Duodenal mucosa (tissue), 2 donors: ENCODE measurements around the gene TMPRSS6.

ENCODE experiments used
- H3K27ac ChIP-seq: one replicate; pipeline ENCODE4 v1.7.0; 2013; ENCODE audit warnings: low read depth, low read length
- H3K27me3 ChIP-seq, 2 donors: one replicate each; pipeline ENCODE4 v1.7.0; 2013; ENCODE audit warnings: low read length in 2 of 2, control low read depth in 1 of 2; ENCODE audit not compliant: insufficient read depth in 2 of 2, control insufficient read depth in 1 of 2
- H3K36me3 ChIP-seq, 2 donors: one replicate each; pipeline ENCODE4 v1.7.0; 2013; ENCODE audit warnings: low read length in 2 of 2, control low read depth in 1 of 2; ENCODE audit not compliant: insufficient read depth in 2 of 2, control insufficient read depth in 1 of 2
- H3K4me1 ChIP-seq, 2 donors: one replicate each; pipeline ENCODE4 v1.7.0; 2013; ENCODE audit warnings: low read length in 2 of 2, control low read depth in 1 of 2; ENCODE audit not compliant: insufficient read depth in 2 of 2, control insufficient read depth in 1 of 2
- H3K4me3 ChIP-seq, 2 donors: one replicate each; pipeline ENCODE4 v1.7.0; 2013; ENCODE audit warnings: low read length in 2 of 2, low read depth in 1 of 2
- H3K9ac ChIP-seq, 2 donors: one replicate each; pipeline ENCODE4 v1.7.0; 2013; ENCODE audit warnings: low read length in 2 of 2, low read depth in 1 of 2
- H3K9me3 ChIP-seq, 2 donors: one replicate each; pipeline ENCODE4 v1.7.0; 2013; ENCODE audit warnings: low read length in 2 of 2, control low read depth in 1 of 2; ENCODE audit not compliant: control insufficient read depth in 1 of 2

The TMPRSS6 gene

DNA sequence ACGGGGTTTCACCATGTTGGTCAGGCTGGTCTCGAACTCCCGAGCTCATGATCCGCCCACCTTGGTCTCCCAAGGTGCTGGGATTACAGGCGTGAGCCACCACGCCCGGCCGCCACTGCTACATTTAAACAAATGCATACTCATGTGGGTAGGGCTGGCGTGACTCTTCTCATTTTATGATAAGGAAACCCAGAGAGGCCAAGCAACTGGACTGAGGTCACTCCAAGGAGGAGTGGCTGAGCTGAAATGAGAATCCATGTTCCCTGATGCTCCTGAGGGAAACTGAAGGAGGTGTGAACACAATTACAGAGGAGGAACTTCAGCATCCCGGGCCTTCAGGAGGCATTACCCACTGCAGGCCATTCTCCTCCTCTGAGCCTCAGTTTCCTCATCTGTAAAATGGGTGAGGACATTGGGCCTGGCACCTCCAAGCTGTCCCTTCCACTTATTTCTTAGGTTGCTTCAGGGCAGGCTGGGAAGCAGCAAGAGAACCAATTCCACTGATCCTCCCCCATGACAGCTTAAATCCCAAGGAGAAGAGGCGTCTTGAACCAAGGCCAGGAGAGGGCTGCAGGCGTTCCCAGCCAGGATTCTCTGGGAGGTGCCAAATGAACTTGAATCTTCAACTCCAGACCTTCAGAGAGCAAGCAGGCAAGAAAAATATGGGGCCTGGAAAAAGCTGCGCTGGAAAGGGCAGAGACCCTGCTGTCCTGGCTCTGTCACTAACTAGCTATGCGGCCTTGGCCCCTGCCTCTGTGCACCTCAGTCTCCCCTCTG lies 93.2 kb downstream of the TMPRSS6 start:
- no peaks in the 10 kb centered on the region for H3K9me3 ChIP-seq
- H3K36me3 ChIP-seq, result peaks cover 0 to 6% of the 10 kb centered on the region in 2 donors
- peaks cover 52 to 75% of the 10 kb centered on the region in 2 donors for H3K4me1 ChIP-seq
- H3K9ac ChIP-seq, result peak overlapping the region; percentile 87 to 88
- H3K4me3 ChIP-seq, result peak overlapping the region; percentile 85 to 91
- no peak overlapping the region for H3K27ac ChIP-seq
- H3K27me3 ChIP-seq, result no peaks in the 10 kb centered on the region

DNA sequence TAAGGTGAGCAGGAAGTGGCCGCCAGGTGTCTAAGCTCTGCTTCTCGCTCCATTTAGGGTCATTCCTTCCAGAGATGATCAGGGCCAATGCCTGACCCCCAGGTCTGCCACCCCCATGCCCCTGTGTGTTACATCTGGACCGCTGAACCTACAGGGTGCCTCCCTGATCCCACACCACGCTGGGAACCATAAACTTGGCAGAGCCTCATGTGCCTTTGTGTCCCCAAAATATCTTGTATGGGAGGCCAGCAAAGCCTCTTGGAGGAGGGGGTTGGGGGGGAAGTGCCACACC lies 94.0 kb downstream of the TMPRSS6 start:
- H3K9ac ChIP-seq, result peak overlapping the region; percentile 36 to 48
- H3K27ac ChIP-seq, result no peak overlapping the region
- H3K9me3 ChIP-seq, result no peaks in the 10 kb centered on the region
- H3K4me1 ChIP-seq, result peaks cover 54 to 79% of the 10 kb centered on the region in 2 donors
- H3K36me3 ChIP-seq, result peaks cover 0 to 8% of the 10 kb centered on the region in 2 donors
- H3K27me3 ChIP-seq, result no peaks in the 10 kb centered on the region
- peak overlapping the region in 1 of 2 donors; percentile 32 for H3K4me3 ChIP-seq
